Measurements from ENCODE around the gene SH3RF3. TPM values are rescaled to one million over a fixed set of nuclear protein-coding genes. Genes with fewer than 3 reads are reported as not detected.

SH3RF3 gene
- total RNA-seq, 4 donors from 2014 or later, result 2.8 to 5.7 (median 3.0) TPM

DNA sequence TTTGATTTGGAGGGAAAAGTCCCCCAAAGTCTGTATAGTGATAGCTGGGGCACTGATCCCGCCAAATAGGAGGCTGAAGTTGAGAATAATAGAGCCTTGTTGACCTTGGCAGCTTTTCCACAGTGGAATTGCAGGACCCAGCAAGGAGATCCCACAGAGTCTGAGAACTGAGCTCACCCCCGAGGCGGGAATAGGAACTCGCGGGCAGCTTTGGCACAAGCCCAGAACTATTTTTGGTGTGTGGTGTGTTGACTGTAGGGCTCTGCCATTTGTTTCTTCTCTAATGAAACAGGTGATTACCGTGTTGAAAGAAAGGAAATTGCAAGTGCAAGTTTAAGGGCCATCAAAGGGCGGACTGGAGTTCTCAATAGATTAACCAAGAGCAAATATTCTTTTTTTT, 34.0 kb downstream of the SH3RF3 start:
- in situ Hi-C loops (cut with MboI; ENCODE audit: low sequenced_read_pairs in 4 of 4), result no loop called here
- DNase-seq, result peak; percentile 62 to 68
- Histone ChIP-seq H3K36me3 (no peaks in the 10 kb centered on the region), H3K27ac (peak overlapping the region; percentile 8 to 55 (median 32)), H3K4me1 (peaks cover 12 to 26% of the 10 kb centered on the region in 2 donors), H3K4me3 (peak overlapping the region in 1 of 4 donors; percentile 1), H3K9me3 (no peaks in the 10 kb centered on the region), H3K27me3 (no peaks in the 10 kb centered on the region)
- ATAC-seq, result peak; percentile 90 to 92
- TF ChIP-seq POLR2A (IDR thresholded peaks at IDR 0.05), result no peak
- TF ChIP-seq, protein P1, sequence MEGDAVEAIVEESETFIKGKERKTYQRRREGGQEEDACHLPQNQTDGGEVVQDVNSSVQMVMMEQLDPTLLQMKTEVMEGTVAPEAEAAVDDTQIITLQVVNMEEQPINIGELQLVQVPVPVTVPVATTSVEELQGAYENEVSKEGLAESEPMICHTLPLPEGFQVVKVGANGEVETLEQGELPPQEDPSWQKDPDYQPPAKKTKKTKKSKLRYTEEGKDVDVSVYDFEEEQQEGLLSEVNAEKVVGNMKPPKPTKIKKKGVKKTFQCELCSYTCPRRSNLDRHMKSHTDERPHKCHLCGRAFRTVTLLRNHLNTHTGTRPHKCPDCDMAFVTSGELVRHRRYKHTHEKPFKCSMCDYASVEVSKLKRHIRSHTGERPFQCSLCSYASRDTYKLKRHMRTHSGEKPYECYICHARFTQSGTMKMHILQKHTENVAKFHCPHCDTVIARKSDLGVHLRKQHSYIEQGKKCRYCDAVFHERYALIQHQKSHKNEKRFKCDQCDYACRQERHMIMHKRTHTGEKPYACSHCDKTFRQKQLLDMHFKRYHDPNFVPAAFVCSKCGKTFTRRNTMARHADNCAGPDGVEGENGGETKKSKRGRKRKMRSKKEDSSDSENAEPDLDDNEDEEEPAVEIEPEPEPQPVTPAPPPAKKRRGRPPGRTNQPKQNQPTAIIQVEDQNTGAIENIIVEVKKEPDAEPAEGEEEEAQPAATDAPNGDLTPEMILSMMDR (IDR thresholded peaks at IDR 0.05 in 4 of 5, conservative IDR thresholded peaks at IDR 0.05 in 1 of 5), result peak in 2 of 5 experiments; percentile 22 to 24
- intact Hi-C loops (cut with DNase I; ENCODE audit: low total_unique reads), result no loop called here

DNA sequence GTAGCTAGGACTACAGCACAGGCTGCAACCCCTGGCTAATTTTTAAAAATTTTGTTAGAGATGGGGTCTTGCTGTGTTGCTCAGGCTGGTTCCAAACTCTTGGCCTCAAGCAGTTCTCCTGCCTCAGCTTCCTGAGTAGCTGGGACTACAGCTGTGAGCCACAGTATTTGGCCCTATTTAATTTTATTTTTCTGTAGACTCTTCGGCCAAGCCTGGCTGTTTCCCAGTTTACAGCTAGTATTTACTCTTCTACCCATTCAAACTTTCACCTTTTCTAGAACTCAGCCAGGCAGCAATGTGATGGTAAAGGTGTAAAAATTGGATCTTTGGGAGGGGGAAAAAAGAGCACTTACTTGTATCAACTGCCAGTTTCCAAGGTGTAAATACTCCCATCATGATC, 35.3 kb downstream of the SH3RF3 start:
- H3K27ac ChIP-seq, result peak overlapping the region in 3 of 4 donors; percentile 14 to 50 (median 45)
- TF ChIP-seq POLR2A (IDR thresholded peaks at IDR 0.05), result no peak
- TF ChIP-seq, protein P1 (IDR thresholded peaks at IDR 0.05 in 4 of 5, conservative IDR thresholded peaks at IDR 0.05 in 1 of 5), result no peak
- peaks cover 22 to 32% of the 10 kb centered on the region in 2 donors for H3K4me1 ChIP-seq
- H3K27me3 ChIP-seq, result no peaks in the 10 kb centered on the region
- intact Hi-C loops (cut with DNase I; ENCODE audit: low total_unique reads), result no loop called here
- no peak for DNase-seq
- no peaks in the 10 kb centered on the region for H3K9me3 ChIP-seq
- in situ Hi-C loops (cut with MboI; ENCODE audit: low sequenced_read_pairs in 4 of 4), result no loop called here
- H3K36me3 ChIP-seq, result no peaks in the 10 kb centered on the region
- ATAC-seq, result no peak
- no peak overlapping the region for H3K4me3 ChIP-seq

DNA sequence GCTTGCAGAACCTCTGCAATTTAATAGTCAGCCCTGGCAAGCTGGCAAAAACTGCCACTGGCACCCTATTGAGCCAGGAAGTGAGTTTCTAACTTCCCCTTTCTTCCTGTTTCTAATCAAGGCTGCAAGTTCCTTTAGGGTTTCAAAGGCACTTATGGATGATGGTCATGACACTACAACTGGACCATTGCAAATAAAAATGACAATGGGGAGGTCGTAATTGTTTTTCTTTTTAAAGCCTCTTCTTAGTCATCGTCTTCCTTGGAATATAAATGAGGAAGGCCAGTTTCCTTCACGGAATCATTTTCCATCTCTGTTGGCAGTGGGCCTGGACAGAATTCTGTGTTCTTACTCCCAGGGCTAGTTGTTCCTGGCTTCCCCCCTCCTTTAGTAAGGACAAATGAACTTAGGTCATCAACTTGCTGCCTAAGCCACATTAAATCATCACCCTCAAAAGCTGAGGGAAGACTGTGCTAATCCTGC, 35.8 kb downstream of the SH3RF3 start:
- no peak overlapping the region for H3K4me3 ChIP-seq
- H3K4me1 ChIP-seq, result peaks cover 24 to 33% of the 10 kb centered on the region in 2 donors
- H3K27ac ChIP-seq, result peak overlapping the region in 3 of 4 donors; percentile 14 to 50 (median 45)
- H3K36me3 ChIP-seq, result no peaks in the 10 kb centered on the region
- H3K27me3 ChIP-seq, result no peaks in the 10 kb centered on the region
- DNase-seq (no peak), ATAC-seq (no peak)
- intact Hi-C loops (cut with DNase I; ENCODE audit: low total_unique reads) (no loop called here), in situ Hi-C loops (cut with MboI; ENCODE audit: low sequenced_read_pairs in 4 of 4) (no loop called here)
- no peaks in the 10 kb centered on the region for H3K9me3 ChIP-seq
- TF ChIP-seq POLR2A (IDR thresholded peaks at IDR 0.05), result no peak
- TF ChIP-seq, protein P1 (IDR thresholded peaks at IDR 0.05 in 4 of 5, conservative IDR thresholded peaks at IDR 0.05 in 1 of 5), result no peak

DNA sequence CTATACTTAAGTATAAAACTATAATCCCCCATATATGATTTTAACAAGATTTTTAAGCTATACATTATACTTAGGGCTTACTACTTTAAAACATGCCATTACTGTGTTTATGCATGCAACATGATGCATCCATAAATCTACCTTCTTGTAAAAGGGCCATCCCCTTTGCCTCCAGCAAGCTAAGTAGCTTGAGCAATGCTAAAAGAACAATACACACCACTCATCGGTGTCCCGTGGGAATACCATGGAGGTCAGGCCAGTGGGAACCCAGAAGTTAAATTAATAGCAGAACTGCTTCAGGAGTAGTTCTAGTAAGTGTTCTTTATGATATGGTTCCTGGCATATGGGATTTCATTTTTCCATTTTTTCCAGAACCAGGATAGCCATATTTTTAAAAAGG, 37.8 kb downstream of the SH3RF3 start:
- TF ChIP-seq, protein P1 (IDR thresholded peaks at IDR 0.05 in 4 of 5, conservative IDR thresholded peaks at IDR 0.05 in 1 of 5), result no peak
- TF ChIP-seq POLR2A (IDR thresholded peaks at IDR 0.05), result no peak
- ATAC-seq (no peak), DNase-seq (no peak)
- in situ Hi-C loops (cut with MboI; ENCODE audit: low sequenced_read_pairs in 4 of 4) (no loop called here), intact Hi-C loops (cut with DNase I; ENCODE audit: low total_unique reads) (no loop called here)
- Histone ChIP-seq H3K27ac (no peak overlapping the region), H3K27me3 (no peaks in the 10 kb centered on the region), H3K9me3 (no peaks in the 10 kb centered on the region), H3K4me3 (no peak overlapping the region), H3K4me1 (peaks cover 35 to 45% of the 10 kb centered on the region in 2 donors), H3K36me3 (no peaks in the 10 kb centered on the region)

DNA sequence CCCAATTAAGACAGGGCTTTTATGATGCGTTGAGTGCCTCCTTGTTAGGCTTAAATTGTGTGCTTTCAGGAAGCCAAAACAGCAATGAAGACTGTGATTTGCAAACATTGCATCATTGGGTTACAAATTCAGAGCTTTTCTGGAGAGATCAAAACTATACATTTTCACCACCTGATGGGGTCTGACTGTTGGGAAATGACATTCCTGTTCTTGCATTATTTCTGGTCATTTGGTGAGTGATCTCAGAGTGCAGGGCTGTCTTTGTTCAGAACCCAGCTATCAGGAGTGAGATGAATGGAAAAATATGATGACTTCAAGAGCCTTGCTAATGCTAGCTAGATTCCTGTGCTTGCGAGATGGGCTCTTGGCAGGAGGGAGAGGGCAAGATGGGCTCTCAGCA, 39.1 kb downstream of the SH3RF3 start:
- intact Hi-C loops (cut with DNase I; ENCODE audit: low total_unique reads), result no loop called here
- in situ Hi-C loops (cut with MboI; ENCODE audit: low sequenced_read_pairs in 4 of 4), result no loop called here
- no peak overlapping the region for H3K4me3 ChIP-seq
- H3K36me3 ChIP-seq, result no peaks in the 10 kb centered on the region
- no peaks in the 10 kb centered on the region for H3K9me3 ChIP-seq
- no peak for ATAC-seq
- no peak for DNase-seq
- no peaks in the 10 kb centered on the region for H3K27me3 ChIP-seq
- TF ChIP-seq, protein P1 (IDR thresholded peaks at IDR 0.05 in 4 of 5, conservative IDR thresholded peaks at IDR 0.05 in 1 of 5), result no peak
- TF ChIP-seq POLR2A (IDR thresholded peaks at IDR 0.05), result no peak
- peak overlapping the region in 2 of 4 donors; percentile 61 to 63 for H3K27ac ChIP-seq
- peaks cover 48 to 58% of the 10 kb centered on the region in 2 donors for H3K4me1 ChIP-seq
